Right lobe of liver (tissue), 4 donors: ENCODE measurements around the gene ZDHHC14.

Source experiments
- POLR2A ChIP-seq: fragments of 450-650 bp; IDR thresholded peaks from one replicate; pipeline ENCODE4 v1.6.1; 2017; ENCODE audit warnings: antibody characterized with exemption, mild to moderate bottlenecking
- TF ChIP-seq, protein P1 (sequence below), 4 donors: fragments of 200-600 bp in 3 of 4; fragments of 450-650 bp in 1 of 4; IDR thresholded peaks; one replicate each; pipeline versions ENCODE4 v1.5.1 to v1.8.0; 2016 to 2022; ENCODE audit warnings: antibody characterized with exemption in 4 of 4, mild to moderate bottlenecking in 2 of 4
- donor health status: DM: no; HTN: no; CAD: no.
- donor health status: DM: no; HTN: no; CAD: no.
- donor health status: DM: no; HTN: yes; CAD: no.

DNA sequence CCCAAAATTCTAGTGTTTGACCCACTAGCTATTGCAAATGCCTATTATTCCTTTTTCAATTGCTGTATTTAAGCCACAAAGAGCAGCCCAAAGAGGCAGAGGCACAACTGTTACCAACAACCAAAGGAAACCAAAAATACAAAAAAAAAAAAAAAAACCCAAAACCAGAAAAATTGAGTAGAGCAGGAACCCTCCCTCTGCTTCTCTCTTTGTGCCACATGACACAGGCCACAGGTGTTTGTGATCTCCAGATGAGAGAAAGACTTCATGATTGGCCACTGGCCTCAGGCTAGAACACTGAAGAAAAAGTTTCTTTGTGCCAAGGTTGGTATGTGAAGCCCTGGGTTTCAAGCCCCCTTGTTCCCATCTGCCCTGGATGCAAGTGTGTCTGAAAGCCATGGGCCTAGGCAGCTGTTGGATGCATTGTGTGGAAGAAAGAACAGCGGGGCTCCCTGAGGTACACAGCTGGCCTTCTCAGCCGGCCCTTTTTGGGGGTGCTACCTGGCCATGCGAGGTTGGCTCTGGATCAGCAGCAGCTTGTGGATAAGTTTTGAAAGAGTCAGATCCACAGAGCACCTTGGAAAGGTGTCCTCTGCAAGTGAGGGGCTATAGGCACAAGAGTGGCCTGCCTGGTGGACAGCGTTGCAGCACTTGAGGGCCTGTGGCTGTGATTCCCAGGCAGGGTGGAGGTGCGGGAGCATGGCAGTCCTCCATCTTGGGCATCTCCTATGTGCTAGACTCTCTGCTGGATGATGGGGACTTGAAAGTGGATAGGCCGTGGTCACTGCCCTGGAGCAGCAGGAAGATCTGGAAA is 204.5 kb downstream of the ZDHHC14 start:
- TF ChIP-seq, protein P1, sequence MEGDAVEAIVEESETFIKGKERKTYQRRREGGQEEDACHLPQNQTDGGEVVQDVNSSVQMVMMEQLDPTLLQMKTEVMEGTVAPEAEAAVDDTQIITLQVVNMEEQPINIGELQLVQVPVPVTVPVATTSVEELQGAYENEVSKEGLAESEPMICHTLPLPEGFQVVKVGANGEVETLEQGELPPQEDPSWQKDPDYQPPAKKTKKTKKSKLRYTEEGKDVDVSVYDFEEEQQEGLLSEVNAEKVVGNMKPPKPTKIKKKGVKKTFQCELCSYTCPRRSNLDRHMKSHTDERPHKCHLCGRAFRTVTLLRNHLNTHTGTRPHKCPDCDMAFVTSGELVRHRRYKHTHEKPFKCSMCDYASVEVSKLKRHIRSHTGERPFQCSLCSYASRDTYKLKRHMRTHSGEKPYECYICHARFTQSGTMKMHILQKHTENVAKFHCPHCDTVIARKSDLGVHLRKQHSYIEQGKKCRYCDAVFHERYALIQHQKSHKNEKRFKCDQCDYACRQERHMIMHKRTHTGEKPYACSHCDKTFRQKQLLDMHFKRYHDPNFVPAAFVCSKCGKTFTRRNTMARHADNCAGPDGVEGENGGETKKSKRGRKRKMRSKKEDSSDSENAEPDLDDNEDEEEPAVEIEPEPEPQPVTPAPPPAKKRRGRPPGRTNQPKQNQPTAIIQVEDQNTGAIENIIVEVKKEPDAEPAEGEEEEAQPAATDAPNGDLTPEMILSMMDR (IDR thresholded peaks at IDR 0.05): no peak
- no peak for TF ChIP-seq POLR2A
